ENCODE results near the gene DOK5. TPM values are rescaled to one million over a fixed set of nuclear protein-coding genes. Genes with fewer than 3 reads are reported as not detected.
A peak's percentile ranks its signal among the peaks of the same experiment; 100 is the strongest.

DOK5 gene
- total RNA-seq, 1 experiment from 2014 or later = not detected

DNA sequence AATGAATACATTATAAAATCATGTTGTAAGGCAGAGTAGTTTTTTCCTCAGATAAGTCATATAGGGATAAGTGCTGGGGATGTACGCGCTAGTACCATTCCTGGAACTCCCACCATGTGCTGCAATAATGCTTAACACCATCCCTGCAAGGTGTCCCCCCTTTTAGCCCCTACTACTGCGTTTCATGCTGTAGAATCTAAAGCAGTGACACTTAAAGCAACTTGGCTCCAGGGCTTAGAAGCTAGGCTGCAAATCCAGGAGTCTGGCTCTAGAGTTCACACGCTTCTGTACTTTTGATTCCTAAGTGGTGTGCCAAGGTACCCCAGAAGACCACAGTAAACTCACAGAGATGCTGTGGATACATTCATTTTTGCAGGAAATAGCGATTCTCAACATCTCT lies 183.1 kb downstream of the DOK5 start:
- CTCF ChIA-PET = no interaction called here
- no TSS peak for BruUV-seq (replicated peaks)

DNA sequence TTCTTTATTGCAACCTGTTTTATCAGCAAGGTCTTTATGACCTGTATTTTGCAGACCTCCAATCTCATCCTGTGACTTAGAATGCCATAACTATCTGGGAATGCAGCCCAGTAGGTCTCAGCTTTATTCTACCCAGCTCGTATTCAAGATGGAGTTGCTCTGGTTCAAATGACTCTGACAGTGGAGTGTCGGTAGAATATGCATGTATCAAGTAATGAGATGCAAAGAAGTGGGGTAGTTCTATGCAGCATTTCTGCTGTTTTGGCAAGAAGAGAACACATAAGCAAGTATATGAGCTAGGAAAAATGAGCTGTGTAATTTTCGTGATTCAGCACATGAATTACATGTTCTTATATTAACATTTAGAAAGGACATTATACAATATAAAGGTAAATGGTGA lies 185.9 kb downstream of the DOK5 start:
- no peaks in the 10 kb centered on the region for H3K27me3 Mint-ChIP-seq (ENCODE audit: insufficient read depth, unreplicated experiment)
- ChIA-PET POLR2A (no interaction called here), CTCF (interaction anchor here (0.6 to 0.8 kb wide), 2 partner anchors 9 to 14 kb away, joined by 3 read pairs; no protein-coding TSS in a partner anchor)

More for the DNA sequence above, 183.1 kb downstream of the DOK5 start:
- Mint-ChIP-seq H3K9me3 (ENCODE audit: unreplicated experiment) (peaks cover 10% of the 10 kb centered on the region), H3K36me3 (ENCODE audit: insufficient read depth, unreplicated experiment) (no peaks in the 10 kb centered on the region), H3K27ac (ENCODE audit: unreplicated experiment) (no peak overlapping the region), H3K4me3 (ENCODE audit: unreplicated experiment) (no peak overlapping the region), H3K4me1 (ENCODE audit: low read depth, unreplicated experiment) (peaks cover 30% of the 10 kb centered on the region), H3K27me3 (ENCODE audit: insufficient read depth, unreplicated experiment) (no peaks in the 10 kb centered on the region)
- Histone ChIP-seq H3K9me3 (0 out of 2 replicates have a peak, but pooled peaks cover 4% of the 10 kb centered on the region), H3K4me1 (peaks cover 50% of the 10 kb centered on the region), H3K27me3 (replicated peaks; ENCODE audit: control insufficient read depth, insufficient read depth, low read length) (no peaks in the 10 kb centered on the region), H3K36me3 (ENCODE audit: control insufficient read depth, insufficient read depth, low read length) (no peaks in the 10 kb centered on the region), H3K4me3 (ENCODE audit: low read depth, low read length) (no peak overlapping the region)
- POLR2A ChIA-PET = no interaction called here
- intact Hi-C loops (cut with micrococcal nuclease; ENCODE audit: unreplicated experiment) = no loop called here
- no peak for DNase-seq
- TF ChIP-seq, protein P1, sequence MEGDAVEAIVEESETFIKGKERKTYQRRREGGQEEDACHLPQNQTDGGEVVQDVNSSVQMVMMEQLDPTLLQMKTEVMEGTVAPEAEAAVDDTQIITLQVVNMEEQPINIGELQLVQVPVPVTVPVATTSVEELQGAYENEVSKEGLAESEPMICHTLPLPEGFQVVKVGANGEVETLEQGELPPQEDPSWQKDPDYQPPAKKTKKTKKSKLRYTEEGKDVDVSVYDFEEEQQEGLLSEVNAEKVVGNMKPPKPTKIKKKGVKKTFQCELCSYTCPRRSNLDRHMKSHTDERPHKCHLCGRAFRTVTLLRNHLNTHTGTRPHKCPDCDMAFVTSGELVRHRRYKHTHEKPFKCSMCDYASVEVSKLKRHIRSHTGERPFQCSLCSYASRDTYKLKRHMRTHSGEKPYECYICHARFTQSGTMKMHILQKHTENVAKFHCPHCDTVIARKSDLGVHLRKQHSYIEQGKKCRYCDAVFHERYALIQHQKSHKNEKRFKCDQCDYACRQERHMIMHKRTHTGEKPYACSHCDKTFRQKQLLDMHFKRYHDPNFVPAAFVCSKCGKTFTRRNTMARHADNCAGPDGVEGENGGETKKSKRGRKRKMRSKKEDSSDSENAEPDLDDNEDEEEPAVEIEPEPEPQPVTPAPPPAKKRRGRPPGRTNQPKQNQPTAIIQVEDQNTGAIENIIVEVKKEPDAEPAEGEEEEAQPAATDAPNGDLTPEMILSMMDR (IDR thresholded peaks at IDR 0.05; ENCODE audit: insufficient read depth in 1 of 2, low read depth in 1 of 2, low read length in 1 of 2, severe bottlenecking in 1 of 2, unreplicated experiment in 1 of 2) = no peak

DNA sequence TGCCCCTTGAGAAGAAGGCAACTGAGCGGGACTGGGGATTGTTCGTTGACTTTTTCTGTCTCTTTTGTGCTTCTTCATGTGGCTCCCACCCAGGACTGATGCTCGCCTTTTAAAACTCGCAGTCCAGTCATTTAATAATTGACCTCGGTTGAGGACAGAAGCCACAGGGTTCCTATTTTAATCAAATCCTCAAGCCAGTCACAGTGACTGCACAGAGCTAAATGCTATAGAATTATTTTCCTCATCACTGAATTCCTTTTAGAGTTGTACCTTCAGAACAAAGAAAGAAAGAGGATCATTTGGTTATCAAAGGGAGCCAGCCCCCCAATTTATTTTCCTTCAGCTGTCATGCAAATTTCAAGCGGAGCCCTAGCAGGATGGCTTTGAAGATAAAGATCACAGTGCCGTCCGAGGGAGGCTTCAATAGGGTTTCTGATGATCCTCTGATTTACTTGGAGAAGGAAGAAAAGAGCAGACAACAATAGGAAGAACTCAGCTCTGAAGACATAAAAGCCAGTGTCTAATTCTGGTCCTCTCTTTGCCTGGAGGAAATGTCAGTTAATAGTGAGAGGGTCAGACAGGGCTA lies 186.6 kb downstream of the DOK5 start:
- peaks cover 30% of the 10 kb centered on the region for H3K4me1 Mint-ChIP-seq (ENCODE audit: low read depth, unreplicated experiment)
- DNase-seq = no peak
- no peak overlapping the region for H3K4me3 Mint-ChIP-seq (ENCODE audit: unreplicated experiment)
- intact Hi-C loops (cut with micrococcal nuclease; ENCODE audit: unreplicated experiment) = no loop called here
- CTCF ChIA-PET = interaction anchor here (0.8 kb wide), 1 partner anchor 15 kb away, joined by 3 read pairs; no protein-coding TSS in a partner anchor
- POLR2A ChIA-PET = no interaction called here
- H3K27ac Mint-ChIP-seq (ENCODE audit: unreplicated experiment) = peak overlapping the region; percentile 60
- no peaks in the 10 kb centered on the region for H3K27me3 Mint-ChIP-seq (ENCODE audit: insufficient read depth, unreplicated experiment)
- no TSS peak for BruUV-seq (replicated peaks)
- H3K36me3 ChIP-seq (ENCODE audit: control insufficient read depth, insufficient read depth, low read length) = no peaks in the 10 kb centered on the region
- 0 out of 2 replicates have a peak, but pooled peaks cover 4% of the 10 kb centered on the region for H3K9me3 ChIP-seq
- H3K27me3 ChIP-seq (replicated peaks; ENCODE audit: control insufficient read depth, insufficient read depth, low read length) = no peaks in the 10 kb centered on the region
- TF ChIP-seq, protein P1 (IDR thresholded peaks at IDR 0.05; ENCODE audit: insufficient read depth in 1 of 2, low read depth in 1 of 2, low read length in 1 of 2, severe bottlenecking in 1 of 2, unreplicated experiment in 1 of 2) = no peak
- peaks cover 10% of the 10 kb centered on the region for H3K9me3 Mint-ChIP-seq (ENCODE audit: unreplicated experiment)
- no peaks in the 10 kb centered on the region for H3K36me3 Mint-ChIP-seq (ENCODE audit: insufficient read depth, unreplicated experiment)
- H3K4me3 ChIP-seq (ENCODE audit: low read depth, low read length) = no peak overlapping the region
- H3K4me1 ChIP-seq = peaks cover 52% of the 10 kb centered on the region

More for the DNA sequence above, 185.9 kb downstream of the DOK5 start:
- Histone ChIP-seq H3K27me3 (replicated peaks; ENCODE audit: control insufficient read depth, insufficient read depth, low read length) (no peaks in the 10 kb centered on the region), H3K4me1 (peaks cover 52% of the 10 kb centered on the region), H3K36me3 (ENCODE audit: control insufficient read depth, insufficient read depth, low read length) (no peaks in the 10 kb centered on the region), H3K4me3 (ENCODE audit: low read depth, low read length) (no peak overlapping the region), H3K9me3 (0 out of 2 replicates have a peak, but pooled peaks cover 4% of the 10 kb centered on the region)
- no peak overlapping the region for H3K27ac Mint-ChIP-seq (ENCODE audit: unreplicated experiment)
- DNase-seq = no peak
- H3K4me3 Mint-ChIP-seq (ENCODE audit: unreplicated experiment) = no peak overlapping the region
- no peaks in the 10 kb centered on the region for H3K36me3 Mint-ChIP-seq (ENCODE audit: insufficient read depth, unreplicated experiment)
- intact Hi-C loops (cut with micrococcal nuclease; ENCODE audit: unreplicated experiment) = no loop called here
- peaks cover 30% of the 10 kb centered on the region for H3K4me1 Mint-ChIP-seq (ENCODE audit: low read depth, unreplicated experiment)
- H3K9me3 Mint-ChIP-seq (ENCODE audit: unreplicated experiment) = peaks cover 10% of the 10 kb centered on the region
- TF ChIP-seq, protein P1 (IDR thresholded peaks at IDR 0.05; ENCODE audit: insufficient read depth in 1 of 2, low read depth in 1 of 2, low read length in 1 of 2, severe bottlenecking in 1 of 2, unreplicated experiment in 1 of 2) = no peak
- no TSS peak for BruUV-seq (replicated peaks)
